ENCODE measurements around the gene PDE8B. TPM values are rescaled to one million over a fixed set of nuclear protein-coding genes. Genes with fewer than 3 reads are reported as not detected.

Gene PDE8B
- total and polyA plus RNA-seq, 2 donors from 2014 or later = 3.7 to 4.5 TPM

DNA sequence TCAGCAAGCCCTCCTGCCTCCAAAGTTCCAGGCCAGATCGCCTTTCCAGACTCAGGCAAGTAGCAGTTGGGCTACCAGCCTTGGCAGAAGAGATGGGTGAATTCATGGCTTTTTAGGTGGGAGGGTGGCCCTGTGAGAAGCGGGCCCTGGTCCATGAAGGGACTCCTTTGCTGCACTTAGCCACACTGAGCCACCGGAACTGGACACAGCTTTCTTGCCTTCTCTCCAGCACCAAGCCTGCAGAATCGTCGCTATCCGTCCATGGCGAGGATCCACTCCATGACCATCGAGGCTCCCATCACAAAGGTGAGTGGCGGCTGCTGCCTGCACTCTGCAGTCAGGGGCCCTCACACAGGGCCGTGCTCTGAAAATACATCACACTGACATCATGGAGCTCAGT, 196.7 kb downstream of the PDE8B start:
- no peak for DNase-seq
- FAIRE-seq = no peak
- Histone ChIP-seq H3K4me1 (ENCODE audit: control insufficient read depth in 2 of 3, insufficient read depth in 2 of 3, low read depth in 1 of 3, low read length in 3 of 3) (no peaks in the 10 kb centered on the region), H3K9ac (ENCODE audit: low read length in 3 of 3) (no peak overlapping the region), H3K4me3 (ENCODE audit: low read length in 3 of 3) (no peak overlapping the region), H3K27me3 (ENCODE audit: control insufficient read depth, insufficient read depth, low read length) (no peaks in the 10 kb centered on the region), H3K27ac (ENCODE audit: low read depth in 2 of 2, low read length in 2 of 2) (no peak overlapping the region), H3K9me3 (ENCODE audit: control insufficient read depth in 2 of 3, insufficient read depth in 1 of 3, low read length in 3 of 3) (no peaks in the 10 kb centered on the region), H3K36me3 (ENCODE audit: control insufficient read depth in 2 of 3, insufficient read depth in 3 of 3, low read length in 3 of 3) (no peaks in the 10 kb centered on the region)
- intact Hi-C loops (cut with DNase I) = no loop called here
- TF ChIP-seq, protein P1, sequence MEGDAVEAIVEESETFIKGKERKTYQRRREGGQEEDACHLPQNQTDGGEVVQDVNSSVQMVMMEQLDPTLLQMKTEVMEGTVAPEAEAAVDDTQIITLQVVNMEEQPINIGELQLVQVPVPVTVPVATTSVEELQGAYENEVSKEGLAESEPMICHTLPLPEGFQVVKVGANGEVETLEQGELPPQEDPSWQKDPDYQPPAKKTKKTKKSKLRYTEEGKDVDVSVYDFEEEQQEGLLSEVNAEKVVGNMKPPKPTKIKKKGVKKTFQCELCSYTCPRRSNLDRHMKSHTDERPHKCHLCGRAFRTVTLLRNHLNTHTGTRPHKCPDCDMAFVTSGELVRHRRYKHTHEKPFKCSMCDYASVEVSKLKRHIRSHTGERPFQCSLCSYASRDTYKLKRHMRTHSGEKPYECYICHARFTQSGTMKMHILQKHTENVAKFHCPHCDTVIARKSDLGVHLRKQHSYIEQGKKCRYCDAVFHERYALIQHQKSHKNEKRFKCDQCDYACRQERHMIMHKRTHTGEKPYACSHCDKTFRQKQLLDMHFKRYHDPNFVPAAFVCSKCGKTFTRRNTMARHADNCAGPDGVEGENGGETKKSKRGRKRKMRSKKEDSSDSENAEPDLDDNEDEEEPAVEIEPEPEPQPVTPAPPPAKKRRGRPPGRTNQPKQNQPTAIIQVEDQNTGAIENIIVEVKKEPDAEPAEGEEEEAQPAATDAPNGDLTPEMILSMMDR (IDR thresholded peaks at IDR 0.05; ENCODE audit: borderline replicate concordance, extremely low read depth, insufficient read depth) = no peak

DNA sequence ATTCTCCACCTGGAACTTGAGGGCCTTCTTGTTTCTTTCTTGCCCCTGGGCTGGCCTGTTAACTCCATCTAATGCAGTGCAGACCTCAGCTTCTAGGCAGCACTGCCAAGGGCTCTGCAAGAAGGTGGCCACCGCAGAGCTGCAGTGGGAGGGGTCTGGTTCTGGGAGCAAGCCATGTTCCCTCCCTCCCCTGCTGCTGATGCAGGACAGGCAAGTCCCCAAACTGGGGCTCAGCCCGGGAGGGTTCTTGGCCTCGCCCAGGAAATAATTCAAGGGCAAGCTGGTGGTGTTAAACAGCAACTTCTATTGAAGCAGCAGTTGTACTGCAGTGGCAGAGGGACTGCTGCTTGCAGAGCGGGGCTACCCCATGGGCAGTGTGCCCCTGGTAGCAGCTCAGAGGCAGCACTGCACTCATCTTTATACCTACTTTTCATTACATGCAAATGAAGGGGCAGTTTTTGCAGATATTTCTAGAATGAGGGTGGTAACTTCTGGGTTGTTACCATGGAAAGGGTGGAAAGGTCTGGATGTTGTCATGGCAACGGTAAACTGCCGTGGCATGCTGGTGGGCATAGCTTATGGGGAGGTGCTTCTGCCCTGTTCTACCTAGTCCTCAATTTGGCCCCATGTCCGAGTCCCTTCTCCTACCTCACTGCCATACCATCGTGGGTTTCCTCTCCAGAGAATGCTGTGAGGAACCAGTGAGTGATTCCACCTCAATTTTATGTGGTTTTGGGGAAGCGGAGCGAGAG, 199.6 kb downstream of the PDE8B start:
- intact Hi-C loops (cut with DNase I) = no loop called here
- DNase-seq (no peak), FAIRE-seq (no peak)
- H3K27me3 ChIP-seq (ENCODE audit: control insufficient read depth, insufficient read depth, low read length) = no peaks in the 10 kb centered on the region
- H3K9ac ChIP-seq (ENCODE audit: low read length in 3 of 3) = no peak overlapping the region
- H3K4me3 ChIP-seq (ENCODE audit: low read length in 3 of 3) = no peak overlapping the region
- H3K4me1 ChIP-seq (ENCODE audit: control insufficient read depth in 2 of 3, insufficient read depth in 2 of 3, low read depth in 1 of 3, low read length in 3 of 3) = no peaks in the 10 kb centered on the region
- no peaks in the 10 kb centered on the region for H3K36me3 ChIP-seq (ENCODE audit: control insufficient read depth in 2 of 3, insufficient read depth in 3 of 3, low read length in 3 of 3)
- TF ChIP-seq, protein P1 (IDR thresholded peaks at IDR 0.05; ENCODE audit: borderline replicate concordance, extremely low read depth, insufficient read depth) = no peak
- no peak overlapping the region for H3K27ac ChIP-seq (ENCODE audit: low read depth in 2 of 2, low read length in 2 of 2)
- H3K9me3 ChIP-seq (ENCODE audit: control insufficient read depth in 2 of 3, insufficient read depth in 1 of 3, low read length in 3 of 3) = no peaks in the 10 kb centered on the region

DNA sequence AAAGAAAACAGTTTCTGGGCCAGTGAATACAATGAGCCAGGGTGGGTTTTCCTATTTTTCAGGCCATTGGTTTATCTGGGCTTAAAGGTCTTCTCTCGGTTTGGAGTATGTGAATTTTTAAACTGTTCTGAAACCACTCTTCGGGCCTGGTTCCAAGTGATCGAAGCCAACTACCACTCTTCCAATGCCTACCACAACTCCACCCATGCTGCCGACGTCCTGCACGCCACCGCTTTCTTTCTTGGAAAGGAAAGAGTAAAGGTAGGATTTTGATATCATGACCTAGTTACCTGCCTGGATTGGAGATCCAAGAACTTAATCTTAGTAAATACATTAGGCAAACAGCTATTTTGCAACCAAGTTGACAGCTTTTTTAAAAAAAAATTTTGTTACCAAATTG, 202.6 kb downstream of the PDE8B start:
- Histone ChIP-seq H3K4me3 (ENCODE audit: low read length in 3 of 3) (no peak overlapping the region), H3K9me3 (ENCODE audit: control insufficient read depth in 2 of 3, insufficient read depth in 1 of 3, low read length in 3 of 3) (no peaks in the 10 kb centered on the region), H3K4me1 (ENCODE audit: control insufficient read depth in 2 of 3, insufficient read depth in 2 of 3, low read depth in 1 of 3, low read length in 3 of 3) (peaks cover 0 to under 1% (median 0%) of the 10 kb centered on the region in 3 donors), H3K9ac (ENCODE audit: low read length in 3 of 3) (no peak overlapping the region), H3K36me3 (ENCODE audit: control insufficient read depth in 2 of 3, insufficient read depth in 3 of 3, low read length in 3 of 3) (no peaks in the 10 kb centered on the region), H3K27ac (ENCODE audit: low read depth in 2 of 2, low read length in 2 of 2) (no peak overlapping the region), H3K27me3 (ENCODE audit: control insufficient read depth, insufficient read depth, low read length) (no peaks in the 10 kb centered on the region)
- no peak for FAIRE-seq
- TF ChIP-seq, protein P1 (IDR thresholded peaks at IDR 0.05; ENCODE audit: borderline replicate concordance, extremely low read depth, insufficient read depth) = no peak
- no peak for DNase-seq
- intact Hi-C loops (cut with DNase I) = no loop called here

Data from kidney (tissue), 14 donors.